ENCODE data around the gene PLEKHA4. TPM values are rescaled to one million over a fixed set of nuclear protein-coding genes. Genes with fewer than 3 reads are reported as not detected.
"Not testable (repeated sequence)": the region's sequence is repeated elsewhere in the genome, so short reads cannot be mapped to it uniquely, and the experiment has no call there.

Gene PLEKHA4
- total RNA-seq, 1 donor: 6.0 TPM

GRCh38 chr19:48793271-48793670 lies 75.1 kb downstream of the PLEKHA4 start:
- no peak overlapping the region for H3K4me3 ChIP-seq (ENCODE audit: low read depth, low read length)
- no peak for DNase-seq (ENCODE audit: low read depth)
- TF ChIP-seq CTCF (IDR thresholded peaks at IDR 0.05; ENCODE audit: insufficient read depth, low read depth, low read length): no peak

- not testable (repeated sequence) for H3K4me3 ChIP-seq (ENCODE audit: low read depth, low read length); DNase-seq (ENCODE audit: low read depth)
Observed at GRCh38 chr19:48787331-48787730, 81.1 kb downstream of the PLEKHA4 start.

Small RNAs within 50 kb of the gene (small RNA-seq; reads per million reads assigned to genes)
- gene RNU6-317P: not detected

Other genes with a start within 250 kb of the PLEKHA4 start
- 1,548 and 1,575 TPM in 2 replicates for gene RPL18, start 249.4 kb downstream of the PLEKHA4 start, total RNA-seq
- 7.8 and 10.0 TPM in 2 replicates for gene SPHK2, start 249.1 kb downstream of the PLEKHA4 start, total RNA-seq
- 6.9 and 7.7 TPM in 2 replicates for gene DBP, start 231.2 kb downstream of the PLEKHA4 start, total RNA-seq
- 1.3 TPM in 2 replicates for gene CA11, start 222.4 kb downstream of the PLEKHA4 start, total RNA-seq
- under 0.01 TPM in 1 of 2 replicates, not detected in the other for gene NTN5, start 195.6 kb downstream of the PLEKHA4 start, total RNA-seq
- gene FUT2, start 172.6 kb downstream of the PLEKHA4 start, total RNA-seq: not detected in 2 replicates
- gene MAMSTR, start 148.9 kb downstream of the PLEKHA4 start, total RNA-seq: 1.7 and 2.3 TPM in 2 replicates
- 0.97 and 2.6 TPM in 2 replicates for gene RASIP1, start 128.0 kb downstream of the PLEKHA4 start, total RNA-seq
- under 0.01 TPM in 1 of 2 replicates, not detected in the other for gene IZUMO1, start 121.7 kb downstream of the PLEKHA4 start, total RNA-seq
- gene FUT1, start 116.0 kb downstream of the PLEKHA4 start, total RNA-seq: under 0.01 TPM in 2 replicates
- not detected in 2 replicates for gene FGF21, start 113.1 kb downstream of the PLEKHA4 start, total RNA-seq
- gene BCAT2, start 57.6 kb downstream of the PLEKHA4 start, total RNA-seq: 30.3 and 31.5 TPM in 2 replicates
- 12.2 and 13.8 TPM in 2 replicates for gene HSD17B14, start 32.1 kb downstream of the PLEKHA4 start, total RNA-seq
- gene PPP1R15A, start 3.8 kb upstream of the PLEKHA4 start, total RNA-seq: 63.9 and 76.0 TPM in 2 replicates
- 0.32 TPM in 1 of 2 replicates, not detected in the other for gene TULP2, start 30.1 kb upstream of the PLEKHA4 start, total RNA-seq
- gene NUCB1, start 31.7 kb upstream of the PLEKHA4 start, total RNA-seq: 139 and 154 TPM in 2 replicates
- not detected in 2 replicates for gene DHDH, start 65.1 kb upstream of the PLEKHA4 start, total RNA-seq
- gene BAX, start 86.3 kb upstream of the PLEKHA4 start, total RNA-seq: 65.4 and 85.9 TPM in 2 replicates
- gene FTL, start 96.7 kb upstream of the PLEKHA4 start, total RNA-seq: 2,928 and 4,150 TPM in 2 replicates
- 39.6 and 43.2 TPM in 2 replicates for gene GYS1, start 124.7 kb upstream of the PLEKHA4 start, total RNA-seq
- 162 and 176 TPM in 2 replicates for gene RUVBL2, start 125.3 kb upstream of the PLEKHA4 start, total RNA-seq
- 0.32 TPM in 1 of 2 replicates, not detected in the other for gene LHB, start 148.5 kb upstream of the PLEKHA4 start, total RNA-seq
- not detected in 2 replicates for gene CGB3, start 155.7 kb upstream of the PLEKHA4 start, total RNA-seq
- gene CGB2, start 163.3 kb upstream of the PLEKHA4 start, total RNA-seq: not detected in 2 replicates
- gene CGB1, start 168.3 kb upstream of the PLEKHA4 start, total RNA-seq: not detected in 2 replicates
- gene CGB5, start 175.2 kb upstream of the PLEKHA4 start, total RNA-seq: 0.32 TPM in 1 of 2 replicates, not detected in the other
- not detected in 2 replicates for gene CGB8, start 180.5 kb upstream of the PLEKHA4 start, total RNA-seq
- under 0.01 and 0.32 TPM in 2 replicates for gene CGB7, start 189.1 kb upstream of the PLEKHA4 start, total RNA-seq
- gene NTF4, start 196.2 kb upstream of the PLEKHA4 start, total RNA-seq: not detected in 2 replicates
- not detected in 2 replicates for gene KCNA7, start 204.1 kb upstream of the PLEKHA4 start, total RNA-seq
- gene SNRNP70, start 216.8 kb upstream of the PLEKHA4 start, total RNA-seq: 117 and 197 TPM in 2 replicates
- 4.8 and 6.5 TPM in 2 replicates for gene LIN7B, start 245.8 kb upstream of the PLEKHA4 start, total RNA-seq